GM10847 (cell line): ENCODE results near the gene LRIT1.

Experiments
- POLR2A ChIP-seq: IDR thresholded peaks from 2 replicates; pipeline ENCODE4 v1.6.1; 2011; ENCODE audit not compliant: insufficient read length; ENCODE audit errors: extremely low read depth

Gene LRIT1

DNA sequence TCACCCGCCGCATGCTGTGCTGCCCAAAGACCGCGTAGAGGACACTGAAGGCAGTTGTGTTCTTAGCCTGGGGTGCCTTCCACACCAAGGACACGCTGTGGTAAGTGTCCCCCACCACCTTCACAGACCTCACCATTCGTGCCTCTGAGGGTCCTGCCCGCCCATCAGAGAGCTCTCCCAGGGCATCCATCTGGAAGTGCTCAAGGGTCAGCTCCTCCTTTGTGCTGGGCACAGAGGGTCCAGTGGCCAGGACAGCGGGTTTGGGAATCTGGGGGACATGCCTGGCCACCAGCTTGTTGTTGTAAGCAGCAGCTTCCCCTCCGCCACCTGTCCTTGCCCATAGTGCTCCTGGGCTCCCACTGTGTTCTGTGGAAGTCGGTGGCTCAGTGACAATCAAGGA lies 9.0 kb downstream of the LRIT1 start:
- no peak for TF ChIP-seq POLR2A

GRCh38 chr10:84230359-84230758 lies 11.0 kb downstream of the LRIT1 start:
- TF ChIP-seq POLR2A = no peak

DNA sequence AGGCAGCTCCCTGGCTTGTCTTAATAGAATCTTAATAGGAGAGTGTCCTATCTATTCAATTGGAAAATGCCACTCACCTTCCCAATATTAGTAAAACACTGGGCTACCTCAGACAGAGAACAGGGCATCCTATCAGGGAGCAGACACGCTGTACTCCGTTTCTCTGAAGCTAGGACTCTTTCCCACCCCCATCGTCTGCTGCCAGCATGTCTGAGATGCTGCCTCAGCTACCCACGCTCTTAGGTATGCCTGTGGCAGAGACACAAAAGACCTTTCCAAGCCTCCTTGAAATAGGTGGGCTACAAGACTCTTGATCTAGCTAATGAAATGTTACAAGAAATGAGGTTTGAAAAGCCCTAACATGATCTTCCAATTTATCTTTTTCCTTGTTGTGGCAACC lies 13.5 kb downstream of the LRIT1 start:
- no peak for TF ChIP-seq POLR2A

- TF ChIP-seq POLR2A = no peak
Observed at GRCh38 chr10:84226616-84227015, 14.7 kb downstream of the LRIT1 start.

GRCh38 chr10:84225427-84226173 lies 15.7 kb downstream of the LRIT1 start, which contains the start of gene LRIT2:
TSS of gene LRIT2 (minus strand) at chr10:84225544. CDS start at chr10:84225520, 24 bp downstream.
- TF ChIP-seq POLR2A = no peak

DNA sequence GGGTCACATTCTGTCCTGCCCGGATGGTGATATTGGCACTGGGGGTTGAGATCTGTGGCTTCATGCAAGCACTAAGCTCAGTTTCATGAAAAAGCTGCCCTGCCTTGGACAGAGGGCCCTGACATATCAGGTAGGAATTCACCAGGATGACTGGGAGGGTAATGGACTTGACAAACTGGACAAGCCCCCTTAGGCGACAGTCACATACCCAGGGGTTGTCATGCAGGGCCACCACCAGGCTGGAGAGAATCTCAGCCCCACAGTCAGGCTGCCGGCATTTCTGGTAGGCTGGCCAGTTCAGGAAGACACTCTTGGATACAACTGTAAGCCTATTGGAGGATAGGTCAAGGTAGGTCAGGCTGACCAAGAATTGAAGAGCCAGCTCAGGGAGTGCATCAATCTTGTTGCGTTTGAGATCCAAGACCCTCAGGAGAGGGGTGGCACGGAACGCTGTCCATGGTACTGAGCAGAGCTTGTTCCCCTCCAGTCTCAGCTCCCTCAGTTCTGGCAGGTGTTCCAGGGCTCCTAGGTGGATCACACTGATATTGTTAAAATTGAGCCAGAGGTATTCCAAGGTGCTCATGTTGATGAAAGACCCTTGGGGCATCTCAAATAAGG lies 16.8 kb downstream of the LRIT1 start:
- no peak for TF ChIP-seq POLR2A

DNA sequence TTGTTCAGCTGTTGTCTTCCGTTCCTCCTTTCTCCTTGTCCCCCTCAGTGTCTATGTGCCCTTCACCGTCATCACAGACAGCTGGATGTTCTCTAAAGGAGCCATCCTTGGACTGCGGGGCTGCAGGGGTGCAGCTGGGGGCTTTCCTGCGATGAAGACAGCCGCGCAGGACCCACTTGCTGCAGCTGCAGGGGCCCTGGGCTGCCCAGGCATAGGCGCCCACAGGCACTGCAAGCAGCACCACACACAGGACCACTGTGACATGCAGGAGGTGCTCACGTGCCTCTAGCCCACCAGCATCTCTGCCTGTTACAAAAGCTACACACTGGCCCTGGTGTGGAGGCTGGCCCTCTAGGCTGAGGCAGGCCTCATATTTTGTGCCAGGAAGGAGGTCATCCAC lies 19.4 kb downstream of the LRIT1 start:
- TF ChIP-seq POLR2A = no peak

DNA sequence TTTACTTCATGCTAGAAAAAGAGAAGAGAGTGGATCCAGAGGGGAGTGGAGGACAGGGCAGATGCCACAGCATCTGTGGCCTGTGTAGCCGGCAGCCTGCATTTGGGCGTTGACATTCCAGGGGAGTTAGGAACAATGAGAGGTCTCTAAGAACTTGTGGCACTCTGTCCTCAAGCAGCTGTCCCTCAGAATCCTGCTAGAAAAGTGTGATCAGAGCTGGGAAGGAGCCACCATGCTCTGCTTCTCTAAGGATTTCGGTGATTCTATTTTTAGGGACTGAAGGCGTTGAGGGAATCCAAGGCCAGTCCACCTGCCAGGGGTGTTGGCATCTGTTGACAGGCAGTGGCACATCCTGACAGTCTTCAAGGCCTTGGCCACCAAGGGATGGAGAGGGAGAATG lies 23.6 kb downstream of the LRIT1 start:
- TF ChIP-seq POLR2A = no peak

DNA sequence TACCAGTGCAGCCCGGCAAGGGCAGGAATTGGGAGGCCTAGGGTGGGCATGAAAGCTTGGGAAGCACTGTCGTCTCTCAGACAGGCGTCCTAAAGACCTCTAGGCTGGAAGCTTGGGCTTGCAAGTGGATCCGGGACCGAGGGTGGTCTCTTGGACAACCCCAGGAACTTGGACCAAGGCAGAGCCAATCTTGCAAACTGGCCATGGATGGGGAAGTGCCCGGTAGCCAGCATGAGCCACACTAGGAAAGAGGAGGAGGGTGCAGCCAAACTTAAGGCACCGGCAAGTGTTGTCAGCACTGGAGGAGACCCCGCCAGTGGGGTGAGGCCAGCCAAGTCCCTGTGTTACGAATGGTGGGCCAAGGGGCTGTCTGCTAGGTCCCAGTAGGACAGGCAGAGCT lies 24.5 kb downstream of the LRIT1 start:
- TF ChIP-seq POLR2A = no peak

DNA sequence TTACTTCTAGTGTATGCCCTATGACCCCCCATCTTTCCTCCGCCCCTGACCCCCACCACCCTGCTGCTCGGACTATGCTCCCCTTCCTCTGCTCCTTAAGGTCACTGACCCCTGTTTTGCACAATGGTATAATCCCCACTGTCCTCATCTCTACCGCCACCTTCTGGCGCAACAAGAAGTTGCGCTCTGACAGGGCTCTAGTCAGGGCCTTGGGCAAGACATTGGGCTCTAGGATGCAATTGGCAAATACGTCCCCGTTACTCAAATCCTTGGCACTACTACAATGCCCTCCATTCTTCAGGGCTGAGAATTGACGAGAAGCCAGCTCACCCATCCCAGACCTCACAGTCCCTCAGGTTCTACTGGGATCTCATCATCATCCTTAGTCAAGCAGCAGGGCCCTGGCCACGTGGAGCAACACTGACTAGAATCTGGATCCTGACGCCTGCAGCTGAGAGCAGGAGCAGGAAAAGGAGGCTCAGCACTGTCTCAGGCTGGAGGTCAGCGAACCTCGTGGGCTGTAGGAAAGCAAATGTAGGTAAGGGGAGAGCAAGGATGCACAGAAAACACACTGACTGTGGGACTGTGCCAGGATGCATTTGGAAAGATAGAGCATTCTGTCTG lies 26.6 kb downstream of the LRIT1 start:
- no peak for TF ChIP-seq POLR2A

DNA sequence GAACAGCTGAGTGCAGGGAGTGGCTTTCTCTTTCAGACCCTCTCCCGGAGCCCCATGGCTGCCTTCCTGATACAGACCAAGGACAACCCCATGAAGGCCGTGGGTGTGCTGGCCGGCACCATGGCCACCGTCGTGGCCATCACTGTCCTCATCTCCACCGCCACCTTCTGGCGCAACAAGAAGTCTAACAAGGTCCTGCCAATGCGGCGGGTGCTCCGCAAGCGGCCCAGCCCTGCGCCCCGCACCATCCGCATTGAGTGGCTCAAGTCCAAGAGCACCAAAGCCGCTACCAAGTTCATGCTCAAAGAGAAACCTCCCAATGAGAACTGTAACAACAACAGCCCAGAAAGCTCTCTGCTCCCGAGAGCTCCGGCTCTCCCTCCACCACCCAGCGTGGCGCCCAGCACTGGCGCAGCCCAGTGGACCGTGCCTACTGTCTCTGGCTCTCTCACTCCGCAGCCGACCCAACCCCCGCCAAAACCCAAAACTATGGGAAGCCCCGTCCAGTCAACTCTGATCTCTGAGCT lies 27.2 kb downstream of the LRIT1 start:
- TF ChIP-seq POLR2A = no peak

- TF ChIP-seq POLR2A = no peak
Observed at GRCh38 chr10:84213076-84213475, 28.3 kb downstream of the LRIT1 start.

GRCh38 chr10:84212014-84212413 lies 29.3 kb downstream of the LRIT1 start:
- no peak for TF ChIP-seq POLR2A

DNA sequence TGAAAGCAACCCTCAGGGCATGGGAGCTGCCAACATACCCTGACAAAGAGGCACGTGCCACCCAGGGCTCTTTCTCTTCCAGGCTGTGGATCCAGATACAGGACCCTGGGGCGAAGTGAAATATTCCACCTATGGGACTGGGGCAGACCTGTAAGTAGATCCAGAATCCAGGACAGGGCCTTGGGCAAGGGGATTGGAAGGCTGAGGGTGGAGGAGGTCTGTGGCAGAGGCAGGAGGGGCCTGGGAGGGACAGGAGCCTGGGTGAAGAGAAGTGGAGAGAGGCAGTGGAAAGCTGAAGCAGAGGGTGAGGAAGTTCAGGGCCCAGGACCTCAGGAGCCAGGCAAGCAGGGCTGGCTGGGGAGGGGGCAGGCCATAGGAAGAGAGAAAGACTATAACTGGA lies 29.8 kb downstream of the LRIT1 start:
- no peak for TF ChIP-seq POLR2A

GRCh38 chr10:84208023-84208422 lies 33.3 kb downstream of the LRIT1 start:
- no peak for TF ChIP-seq POLR2A

DNA sequence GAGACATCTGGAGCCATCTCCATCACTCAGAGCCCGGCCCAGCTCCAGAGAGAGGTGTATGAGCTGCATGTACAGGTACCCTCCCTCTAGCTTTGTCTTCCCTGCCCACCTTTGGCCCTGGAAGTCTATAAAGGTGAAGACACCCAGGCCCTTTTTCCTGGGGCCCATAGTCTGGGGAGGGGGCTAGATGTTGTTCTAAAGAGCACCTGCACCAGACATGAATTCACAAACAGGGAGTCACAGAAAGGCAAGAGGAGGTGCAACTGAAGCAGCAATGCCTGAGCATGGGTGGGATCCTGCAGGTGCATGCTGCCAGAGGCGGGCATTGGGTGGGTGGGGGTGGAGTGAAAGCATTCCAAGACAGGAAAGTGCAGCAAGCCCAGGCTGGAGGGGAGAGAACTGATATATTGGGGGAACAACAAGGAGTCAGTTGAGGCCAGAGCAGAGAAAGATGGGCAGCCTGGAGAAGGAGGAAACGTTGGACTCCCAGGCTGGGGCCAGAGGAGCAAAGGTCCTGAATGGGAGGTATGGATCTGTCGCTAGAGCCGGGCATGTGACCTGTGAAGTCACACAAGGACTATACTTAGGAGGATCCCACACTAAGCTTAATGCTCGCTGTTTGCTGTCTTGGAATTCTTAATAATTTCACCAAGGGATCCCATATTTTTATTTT lies 35.4 kb downstream of the LRIT1 start:
- no peak for TF ChIP-seq POLR2A
